CD14-positive monocyte (primary cell): ENCODE data around the gene DGKQ. TPM values are rescaled to one million over a fixed set of nuclear protein-coding genes. Genes with fewer than 3 reads are reported as not detected.

ENCODE experiments used
- DNase-seq, 3 donors: peaks; one replicate each; pipeline ENCODE4 v3.0.0-alpha.2; 2011 to 2022
- H2AFZ ChIP-seq: 2 replicates; pipeline ENCODE4 v1.6.0; 2012; ENCODE audit warnings: mild to moderate bottlenecking, low read depth, low read length, inconsistent platforms; ENCODE audit not compliant: insufficient read depth, poor library complexity, severe bottlenecking
- H3K27ac ChIP-seq, 2 donors: 1 replicate in 1 of 2; 2 replicates in 1 of 2; pipeline ENCODE4 v1.5.1; 2012 to 2013; ENCODE audit warnings: low read length in 2 of 2, control low read depth in 1 of 2, inconsistent platforms in 1 of 2, low read depth in 1 of 2, mild to moderate bottlenecking in 1 of 2
- H3K27me3 ChIP-seq, 2 donors: one replicate each; pipeline versions ENCODE4 v1.6.0 to v1.6.1; 2011 to 2013; ENCODE audit warnings: low read length in 2 of 2; ENCODE audit not compliant: control insufficient read depth in 2 of 2, insufficient read depth in 2 of 2
- H3K36me3 ChIP-seq, 2 donors: replicated peaks in 1 of 2; 1 replicate in 1 of 2; 2 replicates in 1 of 2; pipeline versions ENCODE4 v1.5.1 to v1.6.1; 2012 to 2013; ENCODE audit warnings: low read length in 2 of 2, control low read depth in 1 of 2, inconsistent platforms in 1 of 2, mild to moderate bottlenecking in 1 of 2; ENCODE audit not compliant: insufficient read depth in 2 of 2, control insufficient read depth in 1 of 2
- H3K4me1 ChIP-seq, 2 donors: 1 replicate in 1 of 2; 2 replicates in 1 of 2; pipeline versions ENCODE4 v1.5.1 to v1.6.1; 2012 to 2013; ENCODE audit warnings: low read length in 2 of 2, control low read depth in 1 of 2, inconsistent platforms in 1 of 2, mild to moderate bottlenecking in 1 of 2, moderate library complexity in 1 of 2; ENCODE audit not compliant: insufficient read depth in 2 of 2, control insufficient read depth in 1 of 2
- H3K4me2 ChIP-seq: replicated peaks from 2 replicates; pipeline ENCODE3; 2012; ENCODE audit warnings: low read length, moderate library complexity, mild to moderate bottlenecking; ENCODE audit not compliant: poor library complexity, severe bottlenecking; ENCODE audit errors: extremely low read depth
- H3K4me3 ChIP-seq, 3 experiments: fragments of 200-600 bp in 1 of 3; sonication (generic) in 1 of 3; replicated peaks in 1 of 3; 1 replicate in 2 of 3; 2 replicates in 1 of 3; pipeline ENCODE4 v1.5.1; 2011 to 2013; ENCODE audit warnings: low read length in 3 of 3, mild to moderate bottlenecking in 3 of 3, control low read depth in 2 of 3, low read depth in 2 of 3, inconsistent platforms in 1 of 3, moderate library complexity in 1 of 3
- H3K79me2 ChIP-seq: 2 replicates; pipeline ENCODE4 v1.6.0; 2012; ENCODE audit warnings: mild to moderate bottlenecking, control low read depth, inconsistent platforms, low read length, moderate library complexity; ENCODE audit not compliant: insufficient read depth
- H3K9ac ChIP-seq: 2 replicates; pipeline ENCODE4 v1.6.0; 2017; ENCODE audit warnings: low read length, mild to moderate bottlenecking; ENCODE audit not compliant: insufficient read depth, poor library complexity, severe bottlenecking
- H3K9me3 ChIP-seq, 2 donors: replicated peaks in 1 of 2; 1 replicate in 1 of 2; 2 replicates in 1 of 2; pipeline versions ENCODE4 v1.5.1 to v1.6.1; 2012 to 2013; ENCODE audit warnings: low read length in 2 of 2, control low read depth in 1 of 2; ENCODE audit not compliant: control insufficient read depth in 1 of 2, insufficient read depth in 1 of 2
- H4K20me1 ChIP-seq: 2 replicates; pipeline ENCODE4 v1.6.0; 2012; ENCODE audit warnings: mild to moderate bottlenecking, low read length, control low read depth, moderate library complexity; ENCODE audit not compliant: insufficient read depth
- H3K27ac Mint-ChIP-seq, 7 donors: one replicate each; pipeline ENCODE4 v1.8.0; 2020; ENCODE audit warnings: mild to moderate bottlenecking in 7 of 7, mixed read lengths in 7 of 7, moderate library complexity in 6 of 7, inconsistent platforms in 2 of 7
- H3K27me3 Mint-ChIP-seq, 3 donors: one replicate each; pipeline ENCODE4 v1.8.0; 2021 to 2022; ENCODE audit warnings: low read depth in 3 of 3, mild to moderate bottlenecking in 3 of 3, mixed read lengths in 3 of 3, moderate library complexity in 3 of 3, inconsistent platforms in 1 of 3
- H3K36me3 Mint-ChIP-seq, 2 donors: one replicate each; pipeline ENCODE4 v1.8.0; 2020; ENCODE audit warnings: mixed read lengths in 2 of 2, inconsistent platforms in 1 of 2, mild to moderate bottlenecking in 1 of 2
- H3K4me1 Mint-ChIP-seq: one replicate; pipeline ENCODE4 v1.8.0; 2020; ENCODE audit warnings: mild to moderate bottlenecking, mixed read lengths
- H3K4me3 Mint-ChIP-seq, 2 donors: one replicate each; pipeline ENCODE4 v1.8.0; 2020; ENCODE audit warnings: mild to moderate bottlenecking in 2 of 2, mixed read lengths in 2 of 2, moderate library complexity in 1 of 2
- H3K9me3 Mint-ChIP-seq, 7 donors: one replicate each; pipeline ENCODE4 v1.8.0; 2020 to 2022; ENCODE audit warnings: mixed read lengths in 7 of 7, mild to moderate bottlenecking in 6 of 7, moderate library complexity in 6 of 7, inconsistent platforms in 2 of 7
- WGBS: methylation state at CpG from one replicate; pipeline ENCODE4 v1.1.5; 2013; ENCODE audit warnings: missing lambda C conversion rate; ENCODE audit not compliant: insufficient coverage; 5-methylcytosine and 5-hydroxymethylcytosine counted together
- intact Hi-C, 2 donors: fragments of 100-400 bp; cut with micrococcal nuclease; formaldehyde crosslinking; loops; one replicate each; pipeline versions ENCODE4 v1.15.0 to v1.15.1; 2023
- polyA plus RNA-seq, 3 donors: library from polyadenylated mRNA; depleted of rRNA in 1 of 3; unstranded in 2 of 3; stranded (reverse) in 1 of 3; fragments of 300-500 nt in 2 of 3; fragments of >200 nt in 1 of 3; fragmentation: Illumina TruSeq in 2 of 3; gene quantifications; 1 replicate in 2 of 3; 2 replicates in 1 of 3; pipeline ENCODE4 v1.2.3, GENCODE V29; 2012 to 2021
- TF ChIP-seq, protein P1 (sequence below): fragments of 200-600 bp; IDR thresholded peaks from one replicate; pipeline ENCODE4 v1.8.0; 2022; ENCODE audit warnings: antibody characterized with exemption, mild to moderate bottlenecking

Gene DGKQ
- polyA plus RNA-seq, 3 donors: 0.58 to 23.1 (median 2.4) TPM

DNA sequence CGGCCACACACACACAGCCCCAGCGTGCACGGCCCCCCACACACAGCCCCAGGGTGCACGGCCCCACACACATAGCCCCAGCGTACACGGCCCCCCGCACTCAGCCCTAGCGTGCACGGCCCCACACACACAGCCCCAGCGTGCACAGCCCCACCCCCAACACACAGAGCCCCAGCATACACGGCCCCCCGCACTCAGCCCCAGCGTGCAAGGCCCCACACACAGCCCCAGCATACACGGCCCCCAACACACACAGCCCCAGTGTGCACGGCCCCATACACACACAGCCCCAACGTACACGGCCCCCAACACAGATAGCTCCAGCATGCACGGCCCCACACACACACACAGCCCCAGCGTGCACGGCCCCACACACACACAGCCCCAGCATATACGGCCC is 58.8 kb downstream of the DGKQ start:
- Histone ChIP-seq H3K4me3 (peak overlapping the region in 1 of 3 experiments; percentile 66), H3K4me1 (peaks cover 28 to 30% of the 10 kb centered on the region in 2 donors), H4K20me1 (peaks cover 100% of the 10 kb centered on the region), H3K9me3 (no peaks in the 10 kb centered on the region), H2AFZ (no peak overlapping the region), H3K4me2 (peak overlapping the region; percentile 72), H3K36me3 (peaks cover 37 to 41% of the 10 kb centered on the region in 2 donors), H3K27ac (peak overlapping the region in 1 of 2 donors; percentile 46), H3K9ac (no peak overlapping the region), H3K27me3 (no peaks in the 10 kb centered on the region), H3K79me2 (peaks cover 92% of the 10 kb centered on the region)
- Mint-ChIP-seq H3K9me3 (peaks cover 0 to 3% (median 0%) of the 10 kb centered on the region in 7 donors), H3K27ac (peak overlapping the region in 3 of 7 donors; percentile 68 to 79 (median 68)), H3K27me3 (peaks cover 0 to 2% (median 0%) of the 10 kb centered on the region in 3 donors), H3K36me3 (peaks cover 31 to 45% of the 10 kb centered on the region in 2 donors), H3K4me3 (no peak overlapping the region), H3K4me1 (peaks cover 43% of the 10 kb centered on the region)
- TF ChIP-seq, protein P1, sequence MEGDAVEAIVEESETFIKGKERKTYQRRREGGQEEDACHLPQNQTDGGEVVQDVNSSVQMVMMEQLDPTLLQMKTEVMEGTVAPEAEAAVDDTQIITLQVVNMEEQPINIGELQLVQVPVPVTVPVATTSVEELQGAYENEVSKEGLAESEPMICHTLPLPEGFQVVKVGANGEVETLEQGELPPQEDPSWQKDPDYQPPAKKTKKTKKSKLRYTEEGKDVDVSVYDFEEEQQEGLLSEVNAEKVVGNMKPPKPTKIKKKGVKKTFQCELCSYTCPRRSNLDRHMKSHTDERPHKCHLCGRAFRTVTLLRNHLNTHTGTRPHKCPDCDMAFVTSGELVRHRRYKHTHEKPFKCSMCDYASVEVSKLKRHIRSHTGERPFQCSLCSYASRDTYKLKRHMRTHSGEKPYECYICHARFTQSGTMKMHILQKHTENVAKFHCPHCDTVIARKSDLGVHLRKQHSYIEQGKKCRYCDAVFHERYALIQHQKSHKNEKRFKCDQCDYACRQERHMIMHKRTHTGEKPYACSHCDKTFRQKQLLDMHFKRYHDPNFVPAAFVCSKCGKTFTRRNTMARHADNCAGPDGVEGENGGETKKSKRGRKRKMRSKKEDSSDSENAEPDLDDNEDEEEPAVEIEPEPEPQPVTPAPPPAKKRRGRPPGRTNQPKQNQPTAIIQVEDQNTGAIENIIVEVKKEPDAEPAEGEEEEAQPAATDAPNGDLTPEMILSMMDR: no peak
- WGBS: 90% methylated on average over 14 of the region's 21 CpGs
- no peak for DNase-seq
- intact Hi-C loops: no loop called here

- Mint-ChIP-seq H3K4me3 (no peak overlapping the region), H3K4me1 (peaks cover 35% of the 10 kb centered on the region), H3K9me3 (peaks cover 0 to 3% (median 0%) of the 10 kb centered on the region in 7 donors), H3K36me3 (peaks cover 40 to 53% of the 10 kb centered on the region in 2 donors), H3K27me3 (no peaks in the 10 kb centered on the region), H3K27ac (no peak overlapping the region)
- H4K20me1 ChIP-seq: peaks cover 100% of the 10 kb centered on the region
- intact Hi-C loops: no loop called here
- WGBS: 100% methylated on average over 4 of the region's 4 CpGs
- H3K4me1 ChIP-seq: peaks cover 23 to 25% of the 10 kb centered on the region in 2 donors
- H3K4me2 ChIP-seq: no peak overlapping the region
- H3K9me3 ChIP-seq: no peaks in the 10 kb centered on the region
- TF ChIP-seq, protein P1: no peak
- peaks cover 48 to 54% of the 10 kb centered on the region in 2 donors for H3K36me3 ChIP-seq
- peaks cover 92% of the 10 kb centered on the region for H3K79me2 ChIP-seq
- no peak overlapping the region for H3K4me3 ChIP-seq
- no peak for DNase-seq
- H3K27ac ChIP-seq: no peak overlapping the region
- H3K27me3 ChIP-seq: no peaks in the 10 kb centered on the region
- no peak overlapping the region for H3K9ac ChIP-seq
- no peak overlapping the region for H2AFZ ChIP-seq
Observed at GRCh38 chr4:913280-913618, 60.1 kb downstream of the DGKQ start.
